ENCODE data around the gene RFX7. TPM values are rescaled to one million over a fixed set of nuclear protein-coding genes. Genes with fewer than 3 reads are reported as not detected.

Gene RFX7
- total RNA-seq, 1 experiment from 2014 or later: 43.4 TPM

GRCh38 chr15:56185980-56186379, 57.7 kb downstream of the RFX7 start:
- H4K91ac ChIP-seq (ENCODE audit: insufficient read length, low read depth, low read length): no peak overlapping the region
- no CpG with 5 or more reads among the region's 1 CpG for WGBS (ENCODE audit: extremely low coverage, insufficient read length, low lambda C conversion rate)
- Mint-ChIP-seq H3K27ac (no peak overlapping the region), H3K4me1 (peaks cover 3 to 11% of the 10 kb centered on the region in 2 experiments; a peak in 3 of 4 replicates), H3K9me3 (peaks cover 19 to 24% of the 10 kb centered on the region in 2 experiments), H3K4me3 (no peak overlapping the region), H3K27me3 (ENCODE audit: low read depth) (no peaks in the 10 kb centered on the region), H3K36me3 (ENCODE audit: insufficient read depth in 1 of 3, low read depth in 3 of 3) (peaks cover 18 to 40% (median 19%) of the 10 kb centered on the region in 3 experiments)
- no peaks in the 10 kb centered on the region for H3K23me2 ChIP-seq (ENCODE audit: insufficient read length, low read depth, low read length, poor library complexity, severe bottlenecking)
- no peak overlapping the region for H3T11ph ChIP-seq (ENCODE audit: low read length)
- no peak overlapping the region for H3K4me2 ChIP-seq (ENCODE audit: insufficient read depth, insufficient read length, low read length)
- H3K27ac ChIP-seq (ENCODE audit: insufficient read length, low read depth, low read length): no peak overlapping the region
- no peak overlapping the region for H4K8ac ChIP-seq (replicated peaks; ENCODE audit: insufficient read length, low read depth, low read length)
- H3K4me1 ChIP-seq (ENCODE audit: insufficient read depth, low read length): no peaks in the 10 kb centered on the region
- H3K79me2 ChIP-seq (ENCODE audit: insufficient read depth, low read length): peaks cover 21% of the 10 kb centered on the region; the same call in 1 of the 2 replicates
- no peaks in the 10 kb centered on the region for H3K27me3 ChIP-seq (ENCODE audit: insufficient read depth, low read length)
- DNase-seq: no peak
- H4K20me1 ChIP-seq (ENCODE audit: control insufficient read depth, insufficient read depth, insufficient read length): no peaks in the 10 kb centered on the region
- H3K9ac ChIP-seq (ENCODE audit: extremely low read depth, insufficient read length, low read length): no peak overlapping the region
- no peak overlapping the region for H2BK15ac ChIP-seq (ENCODE audit: low read depth, low read length)
- no peak overlapping the region for H2AFZ ChIP-seq (ENCODE audit: low read length)
- H2BK5ac ChIP-seq (ENCODE audit: insufficient read length, low read length): no peak overlapping the region
- no peak overlapping the region for H2BK12ac ChIP-seq (ENCODE audit: insufficient read length, low read depth, low read length)
- no peak overlapping the region for H2AK5ac ChIP-seq (ENCODE audit: insufficient read length, low read length)
- no peak overlapping the region for H3K56ac ChIP-seq (ENCODE audit: insufficient read length, low read depth, low read length)
- no peak overlapping the region for H3K18ac ChIP-seq (ENCODE audit: insufficient read length, low read depth, low read length)
- H4K5ac ChIP-seq (ENCODE audit: insufficient read length, low read depth, low read length): no peak overlapping the region
- no peaks in the 10 kb centered on the region for H3K9me3 ChIP-seq (ENCODE audit: control insufficient read depth, low read depth, low read length)
- H3K14ac ChIP-seq (ENCODE audit: insufficient read depth, low read length): no peak overlapping the region
- no peak overlapping the region for H2BK20ac ChIP-seq (ENCODE audit: low read depth, low read length, poor library complexity, severe bottlenecking)
- no peak overlapping the region for H2BK120ac ChIP-seq (ENCODE audit: low read depth, low read length, poor library complexity, severe bottlenecking)
- H3K79me1 ChIP-seq (ENCODE audit: insufficient read depth, low read depth, low read length, poor library complexity, severe bottlenecking): peaks cover 8% of the 10 kb centered on the region
- no peak overlapping the region for H3K23ac ChIP-seq (ENCODE audit: insufficient read length, low read depth, low read length)
- no peak for TF ChIP-seq CTCF (conservative IDR thresholded peaks at IDR 0.05)
- no peak overlapping the region for H3K4ac ChIP-seq (ENCODE audit: low read depth, low read length)

Measured in H9 (cell line).